ENCODE data around the gene UBE2E2.

Gene UBE2E2

GRCh38 chr3:23244324-23245041 is 41.4 kb downstream of the UBE2E2 start:
- no peak for DNase-seq

DNA sequence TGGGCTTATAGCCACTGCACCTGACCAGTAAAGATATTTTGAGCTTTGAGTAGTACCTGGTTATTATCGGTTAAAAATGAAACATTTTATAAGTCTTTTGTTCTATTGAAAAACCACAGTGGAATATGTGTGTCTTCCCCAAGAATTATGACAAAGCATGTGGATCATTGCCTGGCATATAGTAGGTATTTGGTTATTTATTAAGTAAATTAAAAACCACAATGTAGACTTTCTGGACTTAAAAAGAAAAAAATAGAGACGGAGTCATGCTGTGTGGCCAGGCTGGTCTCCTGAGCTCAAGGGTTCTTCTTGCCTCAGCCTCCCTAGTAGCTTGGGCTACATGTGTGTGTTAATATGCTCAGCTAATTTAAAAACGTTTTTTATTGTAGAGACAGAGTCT is 43.5 kb downstream of the UBE2E2 start:
- no peak for DNase-seq

DNA sequence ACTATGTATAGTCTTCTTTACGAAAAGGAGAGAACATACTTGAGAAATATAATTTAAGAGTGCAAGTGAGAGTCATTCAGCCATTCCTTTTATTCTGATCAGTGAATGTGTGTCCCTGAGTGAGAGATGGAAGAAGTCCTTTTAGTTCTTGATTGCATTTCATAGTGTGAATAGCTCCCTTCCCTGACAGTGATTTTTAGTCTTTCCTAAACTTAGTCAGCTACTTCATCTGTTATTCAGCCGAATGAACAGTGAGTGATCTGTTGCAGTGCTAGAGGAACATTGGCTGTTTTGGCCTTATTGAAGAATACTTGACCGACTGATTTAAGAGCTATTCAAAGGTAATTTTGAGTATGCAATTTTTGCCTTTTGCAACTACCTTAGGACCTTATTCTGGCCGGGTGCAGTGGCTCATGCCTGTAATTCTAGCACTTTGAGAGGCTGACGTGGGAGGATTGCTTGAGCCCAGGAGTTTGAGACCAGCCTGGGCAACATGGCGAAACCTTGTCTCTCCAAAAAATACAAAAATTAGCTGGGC is 45.5 kb downstream of the UBE2E2 start:
- DNase-seq: no peak

GRCh38 chr3:23249961-23250360 is 46.8 kb downstream of the UBE2E2 start:
- DNase-seq: no peak

DNA sequence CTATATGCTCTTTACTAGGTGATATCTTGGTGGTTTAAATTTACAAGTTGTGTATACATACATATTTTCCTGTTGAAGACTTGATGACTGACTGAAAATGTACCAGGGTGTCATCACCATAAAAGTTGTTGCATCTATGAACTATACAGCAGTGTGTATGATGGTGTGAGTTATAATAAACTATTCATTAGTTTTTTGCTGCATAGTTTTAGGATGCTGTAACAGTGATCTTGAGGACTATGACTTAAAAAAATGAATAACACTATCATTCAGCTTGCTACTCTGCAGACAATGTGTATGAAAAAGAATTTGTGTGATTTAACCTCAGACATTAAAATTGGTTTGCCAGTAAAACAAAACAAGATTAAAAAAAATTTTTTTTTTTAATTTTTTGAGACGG is 49.0 kb downstream of the UBE2E2 start:
- DNase-seq: no peak

GRCh38 chr3:23253214-23253613 is 50.1 kb downstream of the UBE2E2 start:
- no peak for DNase-seq

- DNase-seq: no peak
Observed at GRCh38 chr3:23254282-23254681, 51.2 kb downstream of the UBE2E2 start.

DNA sequence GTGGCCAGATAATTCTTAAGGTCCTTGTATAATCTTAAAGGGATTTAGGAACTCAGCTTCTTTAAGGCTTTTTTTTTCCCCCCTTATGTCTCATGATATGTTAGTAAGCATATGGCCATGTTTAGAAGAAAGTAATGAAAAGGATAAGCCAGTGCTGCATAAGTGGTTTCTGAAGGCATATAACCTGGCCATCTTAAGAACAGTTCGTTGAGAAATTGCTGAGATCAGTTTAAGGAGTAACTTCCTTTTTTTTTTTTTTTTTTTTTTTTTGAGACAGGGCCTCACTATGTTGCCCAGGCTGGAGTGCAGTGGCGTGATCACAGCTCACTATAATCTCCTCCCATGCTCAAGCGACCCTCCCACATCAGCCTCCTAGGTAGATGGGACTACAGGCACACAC is 51.7 kb downstream of the UBE2E2 start:
- no peak for DNase-seq

DNA sequence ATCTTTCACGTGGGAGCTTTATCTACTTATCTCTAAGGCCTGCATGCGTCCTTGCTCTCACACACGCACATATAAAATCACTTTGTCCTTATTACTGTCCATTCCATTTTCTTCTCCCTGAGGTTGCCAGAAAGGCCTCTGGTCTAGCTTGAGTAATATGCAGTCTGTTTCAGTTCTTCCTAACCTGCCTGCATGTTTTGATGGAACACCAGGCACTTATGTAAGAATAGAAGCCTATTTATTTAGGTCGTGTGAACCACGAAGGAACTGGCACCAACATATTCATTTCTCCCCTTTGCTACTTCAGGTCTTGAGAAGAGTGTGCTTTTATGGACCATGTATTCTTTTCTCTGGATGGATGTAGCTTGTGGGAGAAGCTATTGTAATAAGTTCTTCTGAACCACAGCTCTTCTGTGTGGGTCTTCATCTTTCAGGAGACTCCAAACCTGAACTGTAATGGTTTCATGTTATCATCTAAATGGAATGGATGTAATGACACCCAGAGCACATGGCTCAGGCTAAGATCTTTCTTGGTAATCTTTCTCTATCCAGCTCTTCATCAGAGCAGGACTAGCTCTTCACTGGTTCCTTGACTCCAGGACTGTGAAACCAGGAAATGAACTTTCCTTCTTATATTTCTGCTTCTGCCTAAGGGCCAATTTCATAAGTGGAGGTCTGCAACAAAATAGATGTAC is 53.8 kb downstream of the UBE2E2 start:
- no peak for DNase-seq

- no peak for DNase-seq
Observed at GRCh38 chr3:23258110-23258509, 55.0 kb downstream of the UBE2E2 start.

DNA sequence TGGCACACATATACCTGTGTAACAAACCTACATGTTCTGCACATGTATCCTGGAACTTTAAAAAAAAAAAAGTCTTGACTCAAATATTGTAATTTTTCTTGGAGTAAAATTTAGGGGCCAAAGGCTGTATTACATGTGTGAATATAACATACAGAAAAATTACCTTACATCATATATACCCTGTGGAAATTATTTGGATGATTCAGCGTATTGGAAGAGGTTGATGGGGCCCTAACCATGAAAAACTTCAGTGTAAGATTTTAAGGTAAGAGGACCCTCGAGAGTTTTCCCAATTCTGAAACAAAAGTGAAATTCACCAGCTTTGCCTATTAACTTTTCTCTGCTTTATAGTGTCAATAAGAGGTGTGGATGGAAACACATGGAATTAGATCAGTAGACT is 56.4 kb downstream of the UBE2E2 start:
- DNase-seq: no peak

- DNase-seq: no peak
Observed at GRCh38 chr3:23262766-23263165, 59.6 kb downstream of the UBE2E2 start.

GRCh38 chr3:23263796-23264195 is 60.7 kb downstream of the UBE2E2 start:
- no peak for DNase-seq

DNA sequence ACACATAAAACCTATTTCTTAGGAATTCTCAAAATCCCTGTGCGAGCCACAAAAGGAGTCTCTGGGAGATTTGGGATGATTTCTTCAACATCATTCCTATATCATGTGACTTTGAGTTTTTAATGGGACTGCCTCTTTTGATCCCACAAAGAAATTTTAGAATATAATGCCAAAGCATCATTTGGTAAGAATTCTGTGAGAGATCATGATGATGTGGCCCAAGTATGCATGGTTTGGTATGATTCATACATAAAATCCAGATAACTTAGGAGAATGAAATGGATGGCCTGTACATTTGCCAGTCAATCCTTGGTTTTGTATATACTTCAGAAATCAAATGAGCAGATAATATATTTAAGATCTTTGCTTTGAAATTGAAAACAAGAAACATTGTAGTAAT is 61.3 kb downstream of the UBE2E2 start:
- no peak for DNase-seq

DNA sequence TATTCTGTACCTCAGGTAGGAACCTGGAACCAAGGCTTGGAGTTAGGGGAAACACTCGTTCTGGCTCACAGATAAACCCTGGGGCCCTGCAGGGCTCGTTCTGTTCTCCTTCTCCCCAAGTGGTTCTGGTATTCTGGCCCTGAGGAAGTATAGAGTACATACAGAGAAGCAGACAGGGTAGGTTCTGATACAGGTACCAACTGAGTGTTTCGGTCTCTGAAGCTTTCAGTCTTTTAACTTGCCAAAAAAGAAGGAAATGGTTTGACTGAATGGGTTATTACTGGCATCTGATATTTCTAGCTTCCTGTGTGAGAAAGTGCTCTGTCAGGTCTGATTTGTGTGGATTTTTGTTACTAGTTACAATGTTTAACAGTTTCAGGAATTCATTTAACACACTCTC is 67.3 kb downstream of the UBE2E2 start:
- DNase-seq: no peak

GRCh38 chr3:23271876-23272741 is 69.0 kb downstream of the UBE2E2 start:
- no peak for DNase-seq

DNA sequence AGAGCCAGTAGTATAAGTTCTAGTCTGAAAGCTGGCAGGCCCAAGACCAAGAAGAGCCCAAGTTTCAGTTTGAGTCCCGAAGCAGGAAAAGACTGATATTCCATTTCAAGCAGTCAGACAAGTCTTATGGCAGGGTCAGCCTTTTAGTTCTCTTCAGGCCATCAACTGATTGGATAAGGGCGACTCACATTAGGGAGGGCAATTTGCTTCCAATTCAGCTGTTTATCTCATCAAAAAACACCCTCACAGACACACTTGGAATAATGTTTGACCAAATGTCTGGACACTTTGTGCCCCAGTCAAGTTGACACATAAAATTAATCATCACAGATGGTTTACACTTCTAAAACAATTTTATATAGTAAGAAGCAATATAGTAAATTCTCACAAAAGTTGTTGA is 69.7 kb downstream of the UBE2E2 start:
- no peak for DNase-seq

GRCh38 chr3:23275061-23275460 is 71.9 kb downstream of the UBE2E2 start:
- DNase-seq: no peak

- DNase-seq: no peak
Observed at GRCh38 chr3:23275814-23276213, 72.7 kb downstream of the UBE2E2 start.

DNA sequence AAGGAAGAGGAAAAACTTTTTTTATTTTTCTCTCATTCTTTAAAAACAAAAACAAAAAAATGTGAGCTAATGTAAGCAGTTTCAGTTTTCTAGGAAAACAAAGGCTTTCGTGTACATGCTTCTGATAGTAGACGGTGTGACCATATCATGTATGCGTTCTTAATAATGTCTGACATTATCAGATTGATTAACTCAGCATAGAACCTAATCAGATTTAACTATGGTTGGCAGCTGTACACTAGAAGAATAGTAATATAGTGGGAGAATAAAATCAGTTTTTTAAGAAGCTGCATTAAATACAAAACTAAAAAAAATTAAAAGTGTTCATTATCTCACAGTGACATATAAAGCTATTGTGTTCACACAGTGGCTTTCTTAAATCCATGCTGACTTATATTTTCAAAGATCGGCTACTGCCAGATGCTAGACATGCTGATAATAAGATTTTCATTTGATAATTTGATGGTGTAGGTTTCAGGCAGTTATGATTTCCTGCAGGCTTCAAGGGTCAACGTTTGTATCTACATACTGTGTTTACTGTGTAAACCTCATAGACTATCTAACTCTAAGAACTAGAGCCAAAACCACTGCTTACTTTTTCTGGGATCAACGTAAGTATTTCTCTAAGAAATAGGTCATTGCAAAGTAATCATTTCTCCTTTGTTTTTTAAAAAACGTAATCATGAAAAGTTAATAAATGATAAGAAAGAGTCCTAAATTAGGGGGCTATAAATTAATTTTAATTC is 74.0 kb downstream of the UBE2E2 start:
- DNase-seq: no peak

GRCh38 chr3:23277688-23278087 is 74.6 kb downstream of the UBE2E2 start:
- DNase-seq: no peak

- no peak for DNase-seq
Observed at GRCh38 chr3:23283625-23284024, 80.5 kb downstream of the UBE2E2 start.

DNA sequence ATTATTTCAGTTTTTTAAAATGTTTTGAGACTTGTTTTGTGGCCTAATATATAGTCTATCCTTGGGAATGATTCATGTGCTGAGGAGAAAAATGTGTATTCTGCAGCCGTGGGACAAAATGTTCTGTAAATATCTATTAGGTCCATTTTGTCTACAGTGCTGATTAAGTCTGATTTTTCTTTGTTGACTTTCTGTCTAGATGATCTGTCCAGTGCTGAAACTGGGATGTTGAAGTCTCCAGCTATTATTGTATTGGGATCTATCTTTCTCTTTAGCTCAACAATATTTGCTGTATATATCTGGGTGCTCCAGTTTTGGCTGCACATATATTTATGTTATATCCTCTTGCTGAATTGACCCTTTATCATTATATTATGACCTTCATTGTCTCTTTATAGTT is 85.2 kb downstream of the UBE2E2 start:
- no peak for DNase-seq
